ENCODE results near the gene GSTM3.

DNA sequence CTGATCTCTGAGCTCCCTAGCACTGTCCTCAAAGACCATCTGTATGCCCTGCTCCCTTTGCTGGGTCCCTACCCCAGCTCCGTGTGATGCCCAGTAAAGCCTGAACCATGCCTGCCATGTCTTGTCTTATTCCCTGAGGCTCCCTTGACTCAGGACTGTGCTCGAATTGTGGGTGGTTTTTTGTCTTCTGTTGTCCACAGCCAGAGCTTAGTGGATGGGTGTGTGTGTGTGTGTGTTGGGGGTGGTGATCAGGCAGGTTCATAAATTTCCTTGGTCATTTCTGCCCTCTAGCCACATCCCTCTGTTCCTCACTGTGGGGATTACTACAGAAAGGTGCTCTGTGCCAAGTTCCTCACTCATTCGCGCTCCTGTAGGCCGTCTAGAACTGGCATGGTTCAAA is 23.1 kb downstream of the GSTM3 start:
- TF ChIP-seq EZH2 (IDR thresholded peaks at IDR 0.05; ENCODE audit: insufficient read depth, poor library complexity, severe bottlenecking) (no peak), EZH2phosphoT487 (IDR thresholded peaks at IDR 0.05; ENCODE audit: insufficient read depth, low read depth) (no peak)
